NCI-H146 treated with DMSO at 0.1 percent for 48 hours (cell line): ENCODE measurements around the gene MYOM3.
"Not testable (repeated sequence)": the region's sequence is repeated elsewhere in the genome, so short reads cannot be mapped to it uniquely, and the experiment has no call there.

Experiments used
- DNase-seq: peaks from one replicate; lab custom pipeline; 2025; ENCODE audit not compliant: unreplicated experiment; lab: John Stamatoyannopoulos, UW

Gene MYOM3

DNA sequence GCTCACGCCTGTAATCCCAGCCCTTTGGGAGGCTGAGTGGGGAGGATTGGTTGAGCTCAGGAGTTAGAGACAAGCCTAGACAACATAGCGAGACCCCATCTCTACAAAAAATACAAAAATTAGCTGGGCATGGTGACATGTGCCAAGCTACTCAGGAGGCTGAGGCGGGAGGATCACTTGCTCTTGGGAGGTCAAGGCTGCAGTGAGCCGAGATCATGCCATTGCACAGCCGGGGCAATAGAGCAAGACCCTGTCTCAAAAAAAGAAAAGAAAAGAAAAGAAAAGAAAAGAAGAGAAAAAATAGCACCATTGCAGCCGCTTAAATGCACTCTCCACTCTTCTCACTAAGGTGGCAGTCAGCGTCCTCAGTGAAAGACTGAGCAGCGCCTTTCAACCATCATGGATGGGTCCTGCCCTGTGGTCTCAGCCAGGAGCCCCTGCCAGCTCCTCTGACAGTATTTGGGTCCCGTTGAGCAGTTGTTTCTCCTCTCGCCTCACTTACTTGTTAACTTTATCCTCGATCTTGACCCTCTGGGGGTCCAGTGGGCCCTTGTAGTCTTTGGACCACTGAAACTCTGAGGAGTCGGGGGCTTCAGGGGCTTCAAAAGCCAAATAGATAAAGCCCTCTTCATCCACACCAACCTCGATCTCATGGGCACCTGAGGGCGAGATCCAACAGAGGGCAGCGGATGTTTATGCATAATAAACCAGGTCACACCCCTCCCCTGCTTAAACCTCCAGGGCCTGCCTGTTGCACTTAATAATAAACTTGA, 36.9 kb downstream of the MYOM3 start:
- no peak for DNase-seq

DNA sequence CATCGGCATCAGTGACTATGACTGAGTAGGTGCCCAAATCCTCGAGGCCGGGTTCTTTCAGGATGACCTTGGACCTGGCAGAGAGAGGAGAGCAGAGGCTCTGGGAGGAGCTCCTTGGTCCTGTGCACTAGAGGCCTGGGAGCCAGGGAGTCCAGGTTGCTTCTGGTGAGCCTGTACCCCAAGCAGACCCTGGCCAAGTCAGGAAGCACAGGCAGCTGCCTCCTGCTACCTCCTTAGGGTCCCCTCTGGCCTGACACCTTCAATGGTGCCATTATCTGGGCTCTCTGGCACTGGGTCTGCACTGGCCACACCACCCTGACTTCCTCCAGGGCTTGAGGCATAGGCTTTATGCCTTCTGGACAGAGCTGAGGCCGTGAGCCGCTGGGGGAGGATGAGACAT, 37.7 kb downstream of the MYOM3 start:
- DNase-seq: no peak

DNA sequence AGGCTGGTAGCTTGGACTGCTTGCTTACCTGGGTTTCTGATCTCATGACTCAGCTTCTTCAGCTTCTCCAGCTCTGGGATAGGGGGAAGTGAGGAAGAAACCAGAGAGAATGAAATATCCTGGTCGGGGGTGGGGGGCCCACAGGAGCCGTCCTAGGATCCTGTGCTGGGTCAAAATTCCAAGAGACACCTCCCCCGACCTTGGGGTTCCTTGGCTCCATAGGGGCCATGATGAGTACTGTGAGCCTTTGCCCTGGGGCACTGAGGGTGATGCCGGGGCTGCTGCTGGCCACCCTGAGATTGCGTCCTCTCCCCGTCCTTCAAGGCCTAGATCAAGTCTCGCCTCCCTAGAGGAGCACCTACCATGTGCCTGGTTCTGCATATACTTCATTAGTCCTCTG, 40.0 kb downstream of the MYOM3 start:
- DNase-seq: no peak

DNA sequence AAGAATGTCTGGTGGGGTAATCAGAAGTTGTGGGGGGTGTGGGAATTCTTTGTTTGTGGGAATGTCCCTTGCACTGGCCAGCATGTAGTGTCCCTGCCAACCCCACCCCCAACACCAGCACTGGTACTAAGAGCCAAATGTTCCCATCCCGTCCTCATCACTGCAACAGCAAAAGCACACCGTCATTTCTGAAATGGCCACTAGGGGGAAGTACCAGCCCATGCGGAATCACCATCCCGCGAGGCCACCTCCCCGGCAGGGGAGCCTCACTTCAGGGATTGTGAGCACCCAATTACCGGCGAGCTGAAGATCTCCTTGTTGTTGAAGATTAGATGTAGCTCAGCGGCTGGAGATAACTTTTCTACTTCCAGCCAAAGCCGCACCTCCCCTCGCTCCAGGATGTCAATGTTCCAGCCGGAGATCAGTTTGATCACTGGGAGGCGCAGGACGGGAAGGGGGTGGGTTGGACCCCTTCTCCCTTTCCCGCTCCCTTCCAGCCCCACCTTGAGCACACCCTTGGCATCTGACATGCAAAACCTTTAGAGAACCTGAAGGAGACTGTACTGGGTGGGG, 41.0 kb downstream of the MYOM3 start:
- peak; percentile 43 for DNase-seq

DNA sequence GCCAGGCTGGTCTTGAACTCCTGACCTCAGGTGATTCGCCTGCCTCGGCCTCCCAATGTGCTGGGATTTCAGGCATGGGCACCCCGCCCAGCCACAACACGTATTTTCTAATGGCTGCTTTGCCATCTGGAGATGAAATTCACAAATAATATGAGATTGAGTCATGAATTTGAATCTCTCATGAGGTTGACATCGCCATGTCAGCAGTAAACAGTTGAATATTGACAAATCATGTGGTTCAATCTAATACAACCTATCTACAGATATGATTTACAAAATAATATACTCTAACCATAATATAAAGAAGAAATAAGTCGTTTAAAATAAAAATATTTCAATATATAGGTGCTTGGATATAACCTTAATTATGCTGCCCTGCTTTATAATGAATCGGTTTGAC, 42.1 kb downstream of the MYOM3 start:
- DNase-seq: no peak

DNA sequence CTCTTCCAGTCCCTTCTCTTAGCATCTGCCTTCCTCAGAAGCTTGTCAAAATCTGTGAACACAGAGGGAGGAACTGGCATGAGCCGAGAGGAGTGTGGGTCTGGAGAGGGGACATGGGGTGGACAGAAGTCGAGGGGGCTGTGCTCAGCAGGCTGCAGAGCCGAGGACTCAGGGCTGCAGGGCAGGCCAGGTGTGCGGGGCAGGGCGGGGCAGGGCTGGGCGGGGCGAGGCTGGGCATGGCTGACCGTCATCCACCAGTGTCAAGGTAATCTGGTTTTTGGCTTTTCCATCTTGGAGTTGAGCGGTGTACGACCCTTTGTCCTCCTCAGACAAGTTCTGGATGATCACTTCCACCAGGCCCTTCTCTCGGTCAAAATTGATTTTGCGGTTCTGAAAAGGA, 44.0 kb downstream of the MYOM3 start:
- DNase-seq: no peak

DNA sequence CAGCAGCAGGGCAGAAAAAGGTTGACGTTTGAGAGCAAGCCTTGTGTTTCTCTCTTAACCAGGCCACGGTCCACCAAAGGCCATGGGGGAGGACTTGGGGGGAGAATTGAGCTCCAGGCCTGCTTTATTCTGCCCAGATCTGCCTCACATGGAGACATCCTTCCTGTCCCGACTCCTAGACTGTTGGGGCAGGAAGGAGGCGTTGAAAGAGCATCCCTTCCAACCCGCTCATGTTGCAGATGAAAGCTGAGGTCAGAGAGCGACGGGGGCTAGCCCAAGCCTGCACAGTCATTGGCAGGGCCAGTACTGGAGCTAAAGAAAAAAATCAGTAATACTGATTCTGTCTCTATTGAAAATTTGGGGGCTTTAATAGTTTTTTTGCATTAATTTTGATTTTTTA, 46.6 kb downstream of the MYOM3 start:
- no peak for DNase-seq

DNA sequence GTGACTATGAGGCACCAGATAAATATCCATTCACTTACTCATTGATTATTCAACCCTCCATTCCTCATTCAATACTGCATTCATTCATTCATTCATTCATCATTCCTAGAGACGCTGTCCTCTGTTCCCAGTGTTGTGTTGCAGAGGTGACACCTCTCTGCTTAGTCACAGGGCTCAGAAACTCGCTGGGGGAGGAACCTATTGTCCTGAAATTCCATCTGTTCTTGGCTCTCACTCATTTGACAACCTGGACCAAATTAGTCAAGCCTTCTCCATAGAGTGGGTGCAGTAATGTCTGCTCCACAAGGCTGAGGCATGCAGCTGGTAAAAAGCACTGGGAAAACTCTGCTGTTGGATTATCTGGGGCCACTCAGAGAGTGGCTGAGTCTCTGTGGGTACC, 49.7 kb downstream of the MYOM3 start:
- DNase-seq: no peak

DNA sequence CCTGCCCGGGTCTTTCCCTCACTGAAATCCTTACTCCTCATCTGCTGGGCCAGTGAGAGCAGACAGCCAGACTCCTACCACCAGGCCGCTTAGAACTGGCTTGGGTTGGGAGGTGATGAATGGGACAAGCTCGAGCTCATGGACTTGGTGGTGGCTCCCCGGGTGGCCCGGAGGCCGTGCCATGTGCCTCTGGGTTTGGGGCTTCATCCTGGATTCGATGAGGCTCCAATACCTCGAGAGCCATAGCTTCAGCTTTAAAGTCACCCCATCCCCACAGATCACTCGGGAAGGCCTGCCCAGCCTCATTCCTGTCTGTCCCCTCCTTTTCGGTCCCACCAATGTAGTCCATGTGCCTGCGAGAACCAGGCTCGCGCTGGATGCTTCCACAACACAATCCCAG, 51.5 kb downstream of the MYOM3 start:
- DNase-seq: no peak

DNA sequence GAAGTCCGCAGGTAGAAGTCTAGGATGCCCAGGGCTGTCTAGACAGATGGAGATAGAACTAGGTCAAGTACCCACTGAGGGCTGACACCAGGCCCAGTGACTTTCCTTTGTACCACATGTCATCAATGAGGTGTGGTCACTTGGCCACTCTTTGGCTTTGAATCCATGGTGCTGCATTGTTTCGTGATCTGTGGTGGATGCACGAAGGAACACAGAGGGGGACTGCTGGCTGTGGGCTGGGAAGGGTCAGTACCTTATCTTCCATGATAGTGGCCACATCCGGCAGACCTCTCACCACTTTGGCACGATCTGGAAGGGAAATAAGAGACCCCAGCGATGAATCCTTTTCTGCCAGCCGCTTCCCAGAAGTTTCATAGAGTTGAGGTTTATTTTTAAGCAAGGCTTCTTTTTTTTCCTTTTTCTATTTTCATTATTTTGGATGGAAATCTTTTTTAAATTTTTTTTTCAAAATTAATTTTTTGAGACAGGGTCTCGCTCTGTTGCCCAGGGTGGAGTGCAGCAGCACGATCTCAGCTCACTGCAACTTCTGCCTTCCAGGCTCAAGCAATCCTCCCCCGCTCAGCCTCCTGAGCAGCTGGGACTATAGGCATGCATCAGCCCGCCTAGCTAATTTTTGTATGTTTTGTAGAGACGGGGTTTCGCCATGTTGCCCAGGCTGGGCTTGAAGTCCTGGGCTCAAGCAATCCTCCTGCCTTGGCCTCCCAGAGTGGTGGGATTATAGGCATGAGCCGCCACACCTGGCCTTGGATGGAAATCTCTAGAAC, 53.1 kb downstream of the MYOM3 start:
- no peak for DNase-seq

DNA sequence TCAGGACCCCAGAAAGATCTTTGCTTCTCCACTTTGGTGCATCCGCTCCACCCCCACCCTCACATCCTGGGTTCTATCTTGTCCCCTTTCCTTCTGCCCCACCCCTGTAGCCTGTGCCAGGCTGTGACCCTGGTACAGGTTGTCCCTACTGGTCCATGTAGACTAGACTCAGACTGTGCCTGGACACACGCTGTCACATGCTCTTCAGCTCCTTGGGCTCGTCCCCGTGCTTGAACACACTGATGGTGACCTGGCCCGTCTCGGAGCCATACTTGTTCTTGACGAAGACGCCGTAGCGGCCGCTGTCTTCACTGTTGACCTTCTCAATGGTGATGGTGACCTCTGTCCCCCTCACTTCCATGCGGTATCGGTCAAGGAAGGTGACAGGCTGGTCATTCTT, 54.8 kb downstream of the MYOM3 start:
- no peak for DNase-seq

DNA sequence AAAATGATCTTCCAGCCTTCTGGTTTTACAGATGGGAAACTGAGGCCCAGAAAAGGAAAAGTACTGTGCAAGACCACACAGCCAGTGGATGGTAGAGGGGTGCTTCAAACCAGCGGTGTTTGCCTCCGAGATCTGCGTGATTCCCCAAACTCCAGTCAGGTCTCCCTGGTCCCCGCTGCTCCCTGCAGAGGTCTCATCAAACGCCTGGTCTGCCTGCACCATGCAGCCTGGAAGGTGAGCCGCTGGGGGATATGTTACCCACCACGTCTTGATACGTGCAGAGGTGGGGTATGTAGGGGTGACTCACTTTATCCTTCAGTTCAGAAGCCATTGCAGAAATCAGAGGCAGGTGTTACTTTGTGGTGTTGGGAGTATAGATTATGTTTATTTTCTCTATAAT, 56.3 kb downstream of the MYOM3 start:
- no peak for DNase-seq

DNA sequence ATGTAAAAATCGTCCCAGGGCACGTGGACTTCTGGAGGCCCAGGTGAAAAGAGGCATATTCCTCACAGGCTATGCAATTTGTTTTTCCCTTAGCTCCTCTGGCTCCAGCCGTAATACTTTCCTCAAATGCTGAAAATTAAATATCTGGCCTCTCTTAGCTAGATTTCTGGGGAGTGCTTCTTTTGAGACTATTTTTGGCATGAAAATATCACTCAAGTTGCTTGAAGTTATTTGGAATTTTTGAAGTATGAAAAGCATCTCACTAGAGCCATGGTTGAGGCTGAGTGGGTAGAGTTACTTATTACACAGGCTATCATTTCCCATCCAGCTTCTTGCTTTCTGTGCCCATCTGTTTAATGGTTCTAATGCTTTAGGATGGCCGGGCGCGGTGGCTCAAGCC, 59.7 kb downstream of the MYOM3 start:
- DNase-seq: no peak

DNA sequence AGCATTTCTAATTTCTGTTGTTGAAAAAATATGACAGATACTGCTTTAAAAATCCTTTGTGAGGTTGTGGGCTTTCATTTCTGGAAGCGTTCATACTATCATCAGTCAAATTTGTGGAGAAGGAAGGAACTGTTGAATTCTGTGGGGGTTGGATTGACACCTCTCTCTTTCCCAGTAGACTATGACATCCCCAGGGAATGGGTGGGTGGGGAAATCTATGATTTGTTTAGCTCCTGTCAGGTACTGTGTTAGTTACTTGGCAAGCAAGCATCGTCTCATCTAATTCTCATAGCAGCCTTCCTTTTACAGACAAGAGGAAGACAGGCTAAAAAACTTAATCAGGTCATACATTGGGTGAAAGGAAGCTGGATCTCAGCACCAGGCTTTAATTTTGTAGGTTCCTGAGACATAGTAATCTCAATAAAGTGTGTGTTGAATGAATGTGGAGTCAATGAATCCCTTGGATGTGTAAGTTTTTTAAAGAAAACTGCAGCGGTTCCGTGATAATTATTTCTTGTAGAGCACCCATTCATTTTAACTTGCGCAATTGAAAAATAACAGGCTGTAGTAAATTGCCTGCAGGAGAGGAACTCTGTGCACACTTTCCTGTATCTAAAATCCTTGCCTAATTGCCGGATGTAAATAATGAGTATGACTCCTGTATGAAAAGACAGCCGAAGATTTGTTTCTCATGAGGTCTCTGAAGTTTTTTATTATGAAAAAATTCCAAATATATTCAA, 60.6 kb downstream of the MYOM3 start:
- no peak for DNase-seq

DNA sequence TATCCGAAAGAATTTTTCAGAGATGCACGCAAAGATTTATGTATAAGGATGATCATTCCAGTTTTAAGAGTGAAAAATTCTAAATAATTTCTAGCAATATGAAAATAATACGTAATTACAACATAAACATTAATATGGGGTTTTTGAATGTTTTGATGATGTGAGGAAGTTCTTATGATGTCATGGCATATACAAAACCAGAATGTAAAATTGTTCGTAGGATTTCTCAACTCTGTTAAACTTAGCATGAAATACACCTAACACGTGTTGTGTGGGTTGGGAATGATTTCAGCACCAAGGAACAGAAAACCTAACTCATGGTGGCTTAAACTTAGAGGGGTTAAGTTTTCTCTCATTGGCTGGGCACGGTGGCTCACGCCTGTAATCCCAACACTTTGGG, 62.2 kb downstream of the MYOM3 start:
- no peak for DNase-seq

DNA sequence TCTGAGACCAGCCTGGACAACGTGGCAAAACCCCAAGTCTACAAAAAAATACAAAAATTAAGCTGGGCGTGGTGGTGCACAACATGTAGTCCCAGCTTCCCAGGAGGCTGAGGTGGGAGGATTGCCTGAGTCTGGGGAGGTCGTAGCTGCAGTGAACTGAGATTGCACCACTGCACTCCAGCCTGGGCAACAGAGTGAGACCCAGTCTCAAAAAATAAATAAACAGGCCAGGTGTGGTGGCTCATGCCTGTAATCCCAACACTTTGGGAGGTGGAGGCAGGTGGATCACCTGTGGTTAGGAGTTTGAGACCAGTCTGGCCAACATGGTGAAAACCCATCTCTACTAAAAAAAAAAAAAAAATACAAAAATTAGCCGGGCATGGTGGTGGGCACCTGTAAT, 63.0 kb downstream of the MYOM3 start:
- not testable (repeated sequence) for DNase-seq

DNA sequence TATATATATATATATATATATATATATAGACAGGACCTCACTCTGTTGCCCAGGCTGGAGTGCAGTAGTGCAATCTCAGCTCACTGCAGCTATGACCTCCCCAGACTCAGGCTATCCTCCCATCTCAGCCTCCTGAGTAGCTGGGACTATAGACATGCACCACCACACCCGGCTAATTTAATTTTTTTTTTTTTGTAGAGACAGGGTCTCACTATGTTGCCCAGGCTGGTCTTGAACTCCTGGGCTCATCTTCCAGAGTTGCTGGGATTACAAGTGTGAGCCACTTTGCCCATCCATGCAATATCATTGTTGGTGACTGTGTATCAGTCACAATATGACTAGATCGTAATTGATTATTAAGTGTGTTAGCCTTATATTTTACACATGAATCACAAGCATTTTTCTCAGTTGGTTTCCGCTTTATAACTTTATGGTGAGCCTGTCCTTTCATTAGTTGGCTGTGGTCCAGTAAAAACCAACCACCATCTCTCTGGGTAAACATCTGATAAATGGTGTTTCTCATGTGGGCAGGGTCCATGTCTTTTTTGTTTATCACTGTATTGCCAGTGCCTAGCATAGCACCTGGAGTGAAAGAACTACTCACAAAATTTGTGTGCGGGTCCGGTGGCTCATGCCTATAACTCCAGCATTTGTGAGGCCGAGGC, 63.6 kb downstream of the MYOM3 start:
- DNase-seq: no peak

DNA sequence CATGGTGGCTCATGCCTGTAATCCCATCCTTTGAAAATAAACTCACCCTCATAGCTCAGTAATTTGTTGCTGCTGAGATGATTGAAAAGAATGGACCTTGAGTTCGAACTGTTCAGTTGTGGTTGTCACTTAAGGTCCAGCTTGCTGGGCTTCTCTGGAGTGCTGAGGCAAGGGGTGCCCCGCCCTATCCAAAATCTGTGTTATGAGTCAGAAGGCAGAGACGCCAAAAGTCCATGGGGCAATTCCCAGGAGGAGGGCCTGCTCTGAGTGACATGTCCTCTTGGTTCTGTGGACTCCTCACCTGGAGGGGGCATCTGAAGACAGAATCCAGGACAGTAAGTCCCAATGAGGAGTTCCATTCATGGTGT, 64.8 kb downstream of the MYOM3 start:
- DNase-seq: no peak

DNA sequence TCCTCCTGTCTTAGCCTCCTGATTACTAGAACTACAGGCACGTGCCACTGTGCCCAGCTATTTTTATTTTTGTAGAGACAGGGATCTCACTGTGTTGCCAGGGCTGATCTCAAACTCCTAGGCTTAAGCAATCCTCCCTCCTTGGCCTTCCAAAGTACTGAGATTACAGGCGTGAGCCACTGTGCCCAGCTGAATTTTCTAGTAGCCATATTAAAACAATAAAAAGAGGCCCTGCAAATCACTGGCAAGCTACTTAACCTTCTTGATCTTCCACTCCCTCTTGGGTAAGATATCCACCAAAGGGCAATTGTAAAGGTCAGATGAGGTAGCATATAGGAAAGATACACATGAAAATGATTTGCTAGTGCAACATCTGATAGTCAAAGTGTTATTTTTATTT, 66.2 kb downstream of the MYOM3 start:
- DNase-seq: no peak

DNA sequence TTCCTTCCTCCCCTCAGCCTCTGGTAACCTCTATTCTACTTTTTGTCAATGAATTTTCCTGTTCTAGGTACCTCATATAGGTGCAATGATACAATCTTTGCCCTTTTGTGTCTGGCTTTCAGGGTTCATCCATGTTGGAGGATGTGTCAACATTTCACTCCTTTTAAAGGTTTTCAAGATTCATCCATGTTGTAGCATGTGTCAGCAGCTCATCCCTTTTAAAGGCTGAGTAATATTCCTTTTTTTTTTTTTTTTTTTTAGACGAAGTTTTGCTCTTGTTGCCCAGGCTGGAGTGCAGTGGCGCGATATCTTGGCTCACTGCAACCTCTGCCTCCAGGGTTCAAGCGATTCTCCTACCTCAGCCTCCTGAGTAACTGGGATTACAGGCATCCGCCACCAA, 67.3 kb downstream of the MYOM3 start:
- DNase-seq: not testable (repeated sequence)

DNA sequence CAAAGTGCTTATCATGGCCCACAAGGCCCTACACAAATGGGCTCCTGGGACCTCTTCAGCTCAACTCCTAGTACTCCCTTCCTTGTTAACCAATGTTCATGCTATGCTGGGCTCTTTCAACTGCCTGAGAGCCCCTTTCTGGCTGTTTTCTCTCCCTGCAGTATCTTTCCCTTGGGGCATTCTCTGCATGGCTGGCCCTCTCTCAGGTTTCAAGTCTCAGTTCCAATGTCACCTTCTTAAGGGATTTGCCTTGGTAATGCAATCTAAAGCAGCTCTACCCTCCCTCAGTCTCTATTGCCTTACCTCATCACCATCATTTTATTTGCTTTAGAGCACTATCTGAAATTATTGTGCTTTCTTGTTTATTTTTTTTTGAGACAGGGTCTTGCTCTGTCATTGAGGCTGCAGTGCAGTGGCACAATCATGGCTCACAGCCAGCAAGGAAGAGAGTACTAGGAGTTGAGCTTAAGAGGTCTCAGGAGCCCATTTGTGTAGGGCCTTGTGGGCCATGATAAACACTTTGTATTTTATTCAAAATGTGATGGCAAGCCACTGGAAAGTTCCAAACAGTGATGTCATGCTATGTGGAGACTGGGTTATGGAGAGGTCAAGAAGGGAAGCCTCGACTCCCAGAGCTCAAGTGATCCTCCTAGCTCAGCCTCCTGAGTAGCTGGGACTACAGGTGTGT, 68.4 kb downstream of the MYOM3 start:
- DNase-seq: no peak
